ENCODE measurements around the gene CUL3. TPM values are rescaled to one million over a fixed set of nuclear protein-coding genes. Genes with fewer than 3 reads are reported as not detected.

The CUL3 gene
- total RNA-seq, 1 donor from 2014 or later: 95.5 TPM

GRCh38 chr2:224596289-224596688, 11.1 kb upstream of the CUL3 start:
- Mint-ChIP-seq H3K4me1 (ENCODE audit: low read depth, unreplicated experiment) (no peaks in the 10 kb centered on the region), H3K27me3 (ENCODE audit: low read depth, unreplicated experiment) (no peaks in the 10 kb centered on the region), H3K9me3 (ENCODE audit: unreplicated experiment) (no peaks in the 10 kb centered on the region), H3K4me3 (ENCODE audit: unreplicated experiment) (no peak overlapping the region), H3K36me3 (ENCODE audit: low read depth, unreplicated experiment) (no peaks in the 10 kb centered on the region), H3K27ac (ENCODE audit: unreplicated experiment) (no peak overlapping the region)
- Histone ChIP-seq H3K36me3 (ENCODE audit: insufficient read depth, low read length) (no peaks in the 10 kb centered on the region), H2AFZ (ENCODE audit: low read depth, low read length) (no peak overlapping the region), H4K20me1 (ENCODE audit: insufficient read depth, low read length) (no peaks in the 10 kb centered on the region), H3K4me2 (ENCODE audit: low read length) (no peak overlapping the region), H3K4me3 (ENCODE audit: insufficient read depth, low read depth, low read length) (no peak overlapping the region), H3K4me1 (ENCODE audit: insufficient read depth, low read length) (no peaks in the 10 kb centered on the region), H3K9me3 (ENCODE audit: insufficient read depth, low read depth, low read length) (no peaks in the 10 kb centered on the region), H3K27me3 (ENCODE audit: insufficient read depth, low read length) (no peaks in the 10 kb centered on the region), H3K9ac (ENCODE audit: low read length) (no peak overlapping the region), H3K79me2 (ENCODE audit: insufficient read depth, low read length) (no peaks in the 10 kb centered on the region), H3K27ac (ENCODE audit: low read depth, low read length) (no peak overlapping the region)
- TF ChIP-seq EZH2 (IDR thresholded peaks at IDR 0.05; ENCODE audit: insufficient read depth, low read length): no peak
- DNase-seq (ENCODE audit: low read depth) (no peak), FAIRE-seq (no peak)

- no peaks in the 10 kb centered on the region for H3K9me3 ChIP-seq (ENCODE audit: insufficient read depth, low read depth, low read length)
- no peak overlapping the region for H3K4me2 ChIP-seq (ENCODE audit: low read length)
- FAIRE-seq (no peak), DNase-seq (ENCODE audit: low read depth) (no peak)
- no peaks in the 10 kb centered on the region for H3K27me3 ChIP-seq (ENCODE audit: insufficient read depth, low read length)
- no peaks in the 10 kb centered on the region for H3K9me3 Mint-ChIP-seq (ENCODE audit: unreplicated experiment)
- H2AFZ ChIP-seq (ENCODE audit: low read depth, low read length): no peak overlapping the region
- H3K4me1 ChIP-seq (ENCODE audit: insufficient read depth, low read length): no peaks in the 10 kb centered on the region
- no peaks in the 10 kb centered on the region for H3K36me3 Mint-ChIP-seq (ENCODE audit: low read depth, unreplicated experiment)
- H3K27ac Mint-ChIP-seq (ENCODE audit: unreplicated experiment): no peak overlapping the region
- no peak overlapping the region for H3K9ac ChIP-seq (ENCODE audit: low read length)
- H3K27me3 Mint-ChIP-seq (ENCODE audit: low read depth, unreplicated experiment): no peaks in the 10 kb centered on the region
- TF ChIP-seq EZH2 (IDR thresholded peaks at IDR 0.05; ENCODE audit: insufficient read depth, low read length) (no peak), CTCF (IDR thresholded peaks at IDR 0.05; ENCODE audit: insufficient read depth, low read depth, low read length) (no peak)
- H3K4me3 ChIP-seq (ENCODE audit: insufficient read depth, low read depth, low read length): no peak overlapping the region
- no peaks in the 10 kb centered on the region for H3K36me3 ChIP-seq (ENCODE audit: insufficient read depth, low read length)
- H3K4me1 Mint-ChIP-seq (ENCODE audit: low read depth, unreplicated experiment): no peaks in the 10 kb centered on the region
- H4K20me1 ChIP-seq (ENCODE audit: insufficient read depth, low read length): no peaks in the 10 kb centered on the region
- no peaks in the 10 kb centered on the region for H3K79me2 ChIP-seq (ENCODE audit: insufficient read depth, low read length)
- H3K27ac ChIP-seq (ENCODE audit: low read depth, low read length): no peak overlapping the region
- no peak overlapping the region for H3K4me3 Mint-ChIP-seq (ENCODE audit: unreplicated experiment)
These were observed 10.4 kb upstream of the CUL3 start for GRCh38 chr2:224595518-224595917.

- Mint-ChIP-seq H3K9me3 (ENCODE audit: unreplicated experiment) (no peaks in the 10 kb centered on the region), H3K36me3 (ENCODE audit: low read depth, unreplicated experiment) (no peaks in the 10 kb centered on the region), H3K27ac (ENCODE audit: unreplicated experiment) (no peak overlapping the region), H3K27me3 (ENCODE audit: low read depth, unreplicated experiment) (no peaks in the 10 kb centered on the region), H3K4me3 (ENCODE audit: unreplicated experiment) (no peak overlapping the region), H3K4me1 (ENCODE audit: low read depth, unreplicated experiment) (no peaks in the 10 kb centered on the region)
- Histone ChIP-seq H3K4me2 (ENCODE audit: low read length) (no peak overlapping the region), H2AFZ (ENCODE audit: low read depth, low read length) (no peak overlapping the region), H3K36me3 (ENCODE audit: insufficient read depth, low read length) (no peaks in the 10 kb centered on the region), H3K27ac (ENCODE audit: low read depth, low read length) (no peak overlapping the region), H3K9me3 (ENCODE audit: insufficient read depth, low read depth, low read length) (no peaks in the 10 kb centered on the region), H3K4me3 (ENCODE audit: insufficient read depth, low read depth, low read length) (no peak overlapping the region), H3K27me3 (ENCODE audit: insufficient read depth, low read length) (no peaks in the 10 kb centered on the region), H3K4me1 (ENCODE audit: insufficient read depth, low read length) (no peaks in the 10 kb centered on the region), H4K20me1 (ENCODE audit: insufficient read depth, low read length) (no peaks in the 10 kb centered on the region), H3K79me2 (ENCODE audit: insufficient read depth, low read length) (no peaks in the 10 kb centered on the region), H3K9ac (ENCODE audit: low read length) (no peak overlapping the region)
- DNase-seq (ENCODE audit: low read depth) (no peak), FAIRE-seq (no peak)
- TF ChIP-seq EZH2 (IDR thresholded peaks at IDR 0.05; ENCODE audit: insufficient read depth, low read length): no peak
- no peak for TF ChIP-seq CTCF (IDR thresholded peaks at IDR 0.05; ENCODE audit: insufficient read depth, low read depth, low read length)
These were observed 9.7 kb upstream of the CUL3 start for GRCh38 chr2:224594840-224595239.

Measured in astrocyte (in vitro differentiated cells and primary cell).